Chondrocyte (in vitro differentiated cells): ENCODE results near the gene PCDHGA8. TPM values are rescaled to one million over a fixed set of nuclear protein-coding genes. Genes with fewer than 3 reads are reported as not detected.
"Not testable (repeated sequence)": the region's sequence is repeated elsewhere in the genome, so short reads cannot be mapped to it uniquely, and the experiment has no call there.

Experiments
- DNase-seq: peaks from one replicate; pipeline ENCODE4 v3.0.0; 2021; ENCODE audit warnings: mixed read lengths, low spot score
- H3K27ac Mint-ChIP-seq: one replicate; pipeline ENCODE4 v1.8.0; 2021; ENCODE audit warnings: mild to moderate bottlenecking, moderate library complexity, mixed read lengths; ENCODE audit not compliant: unreplicated experiment
- H3K27me3 Mint-ChIP-seq: 2 replicates; pipeline ENCODE4 v1.8.0; 2021; ENCODE audit warnings: low read depth, mixed read lengths
- H3K36me3 Mint-ChIP-seq: 2 replicates; pipeline ENCODE4 v1.8.0; 2021; ENCODE audit warnings: low read depth, mixed read lengths
- H3K4me1 Mint-ChIP-seq: 2 replicates; pipeline ENCODE4 v1.8.0; 2021; ENCODE audit warnings: low read depth, mild to moderate bottlenecking, mixed read lengths
- H3K4me3 Mint-ChIP-seq: one replicate; pipeline ENCODE4 v1.8.0; 2021; ENCODE audit warnings: mild to moderate bottlenecking, moderate library complexity, mixed read lengths; ENCODE audit not compliant: unreplicated experiment
- H3K9me3 Mint-ChIP-seq: 2 replicates; pipeline ENCODE4 v1.8.0; 2021; ENCODE audit warnings: low read depth, mixed read lengths
- CTCF ChIP-seq: fragments of 200-600 bp; sonication (generic); IDR thresholded peaks from 2 replicates; pipeline ENCODE4 v1.5.0; 2021; ENCODE audit warnings: antibody characterized with exemption, mild to moderate bottlenecking, moderate library complexity
- total RNA-seq: library from RNA; stranded (reverse); gene quantifications from 3 replicates; pipeline ENCODE4 v1.2.1, GENCODE V29; 2021

Gene PCDHGA8
- total RNA-seq, 1 donor from 2014 or later: 0.47 TPM

GRCh38 chr5:141387557-141388311, 4.7 kb upstream of the PCDHGA8 start, which contains the start of gene PCDHGB4:
TSS of gene PCDHGB4 (plus strand) at chr5:141387698. CDS start at chr5:141387885, 187 bp downstream.
- not testable (repeated sequence) for H3K27me3 Mint-ChIP-seq, H3K4me1 Mint-ChIP-seq, H3K36me3 Mint-ChIP-seq, DNase-seq
- Mint-ChIP-seq H3K27ac (peak within 1 kb of the TSS; percentile 27), H3K9me3 (peaks cover 46% of the 10 kb centered on the region), H3K4me3 (peak within 1 kb of the TSS; percentile 68)
- peak; percentile 66 for TF ChIP-seq CTCF

GRCh38 chr5:141388661-141389060, 3.8 kb upstream of the PCDHGA8 start:
- Mint-ChIP-seq H3K4me3 (no peak overlapping the region), H3K27me3 (no peaks in the 10 kb centered on the region), H3K27ac (no peak overlapping the region), H3K9me3 (peaks cover 47% of the 10 kb centered on the region), H3K4me1 (peaks cover 2% of the 10 kb centered on the region), H3K36me3 (peaks cover 6% of the 10 kb centered on the region)
- no peak for DNase-seq
- TF ChIP-seq CTCF: no peak

- no peak for TF ChIP-seq CTCF
- Mint-ChIP-seq H3K36me3 (peaks cover 7% of the 10 kb centered on the region), H3K4me3 (no peak overlapping the region), H3K27ac (no peak overlapping the region), H3K9me3 (peaks cover 48% of the 10 kb centered on the region), H3K27me3 (no peaks in the 10 kb centered on the region), H3K4me1 (peaks cover 2% of the 10 kb centered on the region)
- DNase-seq: peak; percentile 83
Measured at GRCh38 chr5:141389153-141390042, 3.0 kb upstream of the PCDHGA8 start.

- H3K27me3 Mint-ChIP-seq: no peaks in the 10 kb centered on the region
- no peak overlapping the region for H3K27ac Mint-ChIP-seq
- H3K36me3 Mint-ChIP-seq: peaks cover 12% of the 10 kb centered on the region
- peaks cover 2% of the 10 kb centered on the region for H3K4me1 Mint-ChIP-seq
- H3K9me3 Mint-ChIP-seq: peaks cover 38% of the 10 kb centered on the region
- no peak overlapping the region for H3K4me3 Mint-ChIP-seq
- no peak for DNase-seq
- no peak for TF ChIP-seq CTCF
Measured at GRCh38 chr5:141393267-141393666, 834 bp downstream of the PCDHGA8 start.

- H3K9me3 Mint-ChIP-seq: peaks cover 41% of the 10 kb centered on the region
Measured at GRCh38 chr5:141394401-141395187, 2.2 kb downstream of the PCDHGA8 start.

GRCh38 chr5:141397756-141398551, 5.5 kb downstream of the PCDHGA8 start, which contains the start of gene PCDHGB5:
TSS of gene PCDHGB5 (plus strand) at chr5:141397947. CDS start at chr5:141398128, 181 bp downstream.
- not testable (repeated sequence) for DNase-seq, H3K4me1 Mint-ChIP-seq, H3K27ac Mint-ChIP-seq, H3K27me3 Mint-ChIP-seq, H3K4me3 Mint-ChIP-seq
- Mint-ChIP-seq H3K9me3 (peaks cover 28% of the 10 kb centered on the region), H3K36me3 (peaks cover 12% of the 10 kb centered on the region)

More at GRCh38 chr5:141394401-141395187, 2.2 kb downstream of the PCDHGA8 start:
- H3K4me1 Mint-ChIP-seq, H3K36me3 Mint-ChIP-seq, DNase-seq, H3K27me3 Mint-ChIP-seq, H3K27ac Mint-ChIP-seq, H3K4me3 Mint-ChIP-seq: not testable (repeated sequence)
